ENCODE results near the gene ABHD6. TPM values are rescaled to one million over a fixed set of nuclear protein-coding genes. Genes with fewer than 3 reads are reported as not detected.

Gene ABHD6
- total and polyA plus RNA-seq, 2 experiments from 2014 or later = 24.6 to 25.1 TPM

DNA sequence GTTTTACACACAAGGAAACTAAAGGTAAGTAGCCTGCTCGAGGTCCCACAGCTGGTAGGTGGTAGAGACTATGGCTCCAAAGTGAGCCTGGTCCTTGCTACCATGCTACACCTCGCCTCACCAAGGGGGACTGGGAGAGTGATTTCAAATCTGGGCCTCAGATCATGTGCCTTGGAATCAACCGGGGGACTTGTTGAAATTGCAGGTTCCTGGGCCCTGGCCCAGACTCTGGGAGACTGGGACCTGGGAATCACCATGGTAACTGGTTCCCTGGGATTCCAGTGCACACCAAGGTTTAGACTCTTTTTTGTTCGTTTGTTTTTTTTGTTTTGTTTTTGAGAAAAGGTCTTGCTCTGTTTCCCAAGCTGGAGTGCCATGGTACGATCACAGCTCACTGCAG lies 47.9 kb upstream of the ABHD6 start:
- Histone ChIP-seq H4K20me1 (ENCODE audit: insufficient read depth, poor library complexity, severe bottlenecking) (no peaks in the 10 kb centered on the region), H3K9me2 (replicated peaks; ENCODE audit: insufficient read depth) (no peaks in the 10 kb centered on the region), H3K4me3 (no peak overlapping the region), H3K36me3 (replicated peaks; ENCODE audit: insufficient read depth, low read depth) (no peaks in the 10 kb centered on the region), H3K27me3 (no peaks in the 10 kb centered on the region), H3K27ac (no peak overlapping the region), H3K4me2 (no peak overlapping the region), H3K9me3 (ENCODE audit: low read depth) (no peaks in the 10 kb centered on the region), H2AFZ (no peak overlapping the region), H3K4me1 (ENCODE audit: insufficient read depth) (peaks cover 3% of the 10 kb centered on the region), H3K79me2 (no peaks in the 10 kb centered on the region)
- 80% methylated on average over 5 of the region's 5 CpGs for WGBS (ENCODE audit: low lambda C conversion rate, missing lambda C conversion rate)
- TF ChIP-seq EZH2 (IDR thresholded peaks at IDR 0.05; ENCODE audit: borderline replicate concordance) (no peak), EZH2phosphoT487 (IDR thresholded peaks at IDR 0.05; ENCODE audit: low read depth, severe bottlenecking, unreplicated experiment) (no peak)
- TF ChIP-seq, protein P1, sequence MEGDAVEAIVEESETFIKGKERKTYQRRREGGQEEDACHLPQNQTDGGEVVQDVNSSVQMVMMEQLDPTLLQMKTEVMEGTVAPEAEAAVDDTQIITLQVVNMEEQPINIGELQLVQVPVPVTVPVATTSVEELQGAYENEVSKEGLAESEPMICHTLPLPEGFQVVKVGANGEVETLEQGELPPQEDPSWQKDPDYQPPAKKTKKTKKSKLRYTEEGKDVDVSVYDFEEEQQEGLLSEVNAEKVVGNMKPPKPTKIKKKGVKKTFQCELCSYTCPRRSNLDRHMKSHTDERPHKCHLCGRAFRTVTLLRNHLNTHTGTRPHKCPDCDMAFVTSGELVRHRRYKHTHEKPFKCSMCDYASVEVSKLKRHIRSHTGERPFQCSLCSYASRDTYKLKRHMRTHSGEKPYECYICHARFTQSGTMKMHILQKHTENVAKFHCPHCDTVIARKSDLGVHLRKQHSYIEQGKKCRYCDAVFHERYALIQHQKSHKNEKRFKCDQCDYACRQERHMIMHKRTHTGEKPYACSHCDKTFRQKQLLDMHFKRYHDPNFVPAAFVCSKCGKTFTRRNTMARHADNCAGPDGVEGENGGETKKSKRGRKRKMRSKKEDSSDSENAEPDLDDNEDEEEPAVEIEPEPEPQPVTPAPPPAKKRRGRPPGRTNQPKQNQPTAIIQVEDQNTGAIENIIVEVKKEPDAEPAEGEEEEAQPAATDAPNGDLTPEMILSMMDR (IDR thresholded peaks at IDR 0.05; ENCODE audit: poor library complexity) = no peak
- no peak for DNase-seq (ENCODE audit: low spot score)

DNA sequence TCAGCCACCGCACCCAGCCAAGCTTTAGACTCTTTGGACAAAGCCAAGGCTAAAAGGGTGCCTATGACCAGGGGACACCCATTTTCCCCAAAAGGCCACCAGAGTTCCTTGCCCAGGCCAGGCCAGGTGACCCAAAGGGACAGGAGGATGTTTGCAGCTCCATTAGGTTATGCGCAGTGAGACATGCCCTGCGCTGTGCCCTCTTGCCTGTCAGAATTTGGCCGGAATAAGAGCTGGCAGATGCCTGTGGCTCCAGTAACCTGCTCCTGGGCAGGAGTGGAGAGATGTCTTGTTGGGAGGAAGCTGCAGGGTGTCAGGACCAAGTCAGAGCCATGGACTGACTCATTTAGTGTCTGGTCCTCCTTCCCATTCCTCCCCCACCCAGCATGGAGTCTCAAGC lies 47.3 kb upstream of the ABHD6 start:
- Histone ChIP-seq H3K27me3 (no peaks in the 10 kb centered on the region), H3K9me3 (ENCODE audit: low read depth) (no peaks in the 10 kb centered on the region), H3K9me2 (replicated peaks; ENCODE audit: insufficient read depth) (no peaks in the 10 kb centered on the region), H3K4me1 (ENCODE audit: insufficient read depth) (peaks cover 3% of the 10 kb centered on the region), H3K4me2 (no peak overlapping the region), H3K79me2 (no peaks in the 10 kb centered on the region), H4K20me1 (ENCODE audit: insufficient read depth, poor library complexity, severe bottlenecking) (no peaks in the 10 kb centered on the region), H3K27ac (no peak overlapping the region), H2AFZ (no peak overlapping the region), H3K4me3 (no peak overlapping the region), H3K36me3 (replicated peaks; ENCODE audit: insufficient read depth, low read depth) (no peaks in the 10 kb centered on the region)
- 98% methylated on average over 4 of the region's 4 CpGs for WGBS (ENCODE audit: low lambda C conversion rate, missing lambda C conversion rate)
- TF ChIP-seq EZH2 (IDR thresholded peaks at IDR 0.05; ENCODE audit: borderline replicate concordance) (no peak), EZH2phosphoT487 (IDR thresholded peaks at IDR 0.05; ENCODE audit: low read depth, severe bottlenecking, unreplicated experiment) (no peak)
- TF ChIP-seq, protein P1 (IDR thresholded peaks at IDR 0.05; ENCODE audit: poor library complexity) = no peak
- DNase-seq (ENCODE audit: low spot score) = no peak

DNA sequence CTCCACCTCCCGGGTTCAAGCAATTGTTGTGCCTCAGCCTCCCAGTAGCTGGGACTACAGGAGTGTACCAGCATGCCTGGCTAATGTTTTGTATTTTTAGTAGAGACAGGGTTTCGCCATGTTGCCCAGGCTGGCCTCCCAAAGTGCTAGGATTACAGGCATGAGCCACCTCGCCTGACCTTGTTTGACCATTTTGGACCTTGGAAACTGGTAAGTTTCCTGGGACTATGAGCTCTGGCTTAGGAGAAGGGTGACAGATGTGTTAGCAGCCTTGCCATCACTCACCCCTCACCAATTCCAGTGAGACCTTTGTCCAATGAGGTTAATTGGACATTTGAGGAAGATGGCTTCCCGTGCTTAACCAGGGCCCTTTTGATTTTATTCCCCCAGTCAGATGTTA lies 46.7 kb upstream of the ABHD6 start:
- H3K4me1 ChIP-seq (ENCODE audit: insufficient read depth) = peaks cover 3% of the 10 kb centered on the region

More for the DNA sequence above, 46.7 kb upstream of the ABHD6 start:
- Histone ChIP-seq H4K20me1 (ENCODE audit: insufficient read depth, poor library complexity, severe bottlenecking) (no peaks in the 10 kb centered on the region), H3K36me3 (replicated peaks; ENCODE audit: insufficient read depth, low read depth) (no peaks in the 10 kb centered on the region), H3K4me2 (no peak overlapping the region), H3K27ac (no peak overlapping the region), H3K79me2 (no peaks in the 10 kb centered on the region), H3K9me2 (replicated peaks; ENCODE audit: insufficient read depth) (no peaks in the 10 kb centered on the region), H2AFZ (no peak overlapping the region), H3K4me3 (no peak overlapping the region), H3K9me3 (ENCODE audit: low read depth) (no peaks in the 10 kb centered on the region), H3K27me3 (no peaks in the 10 kb centered on the region)
- no peak for DNase-seq (ENCODE audit: low spot score)
- TF ChIP-seq, protein P1 (IDR thresholded peaks at IDR 0.05; ENCODE audit: poor library complexity) = no peak
- TF ChIP-seq EZH2 (IDR thresholded peaks at IDR 0.05; ENCODE audit: borderline replicate concordance) (no peak), EZH2phosphoT487 (IDR thresholded peaks at IDR 0.05; ENCODE audit: low read depth, severe bottlenecking, unreplicated experiment) (no peak)
- WGBS (ENCODE audit: low lambda C conversion rate, missing lambda C conversion rate) = 95% methylated on average over 4 of the region's 4 CpGs
